Stimulated activated CD4-positive, alpha-beta T cell treated with anti-CD3 and anti-CD28 coated beads, Interleukin-1b, Interleukin-23, amount 100 ng/mL, for 1 hour (primary cell): ENCODE data around the gene PCK2.

Experiments used
- DNase-seq, 2 donors: peaks; one replicate each; pipeline ENCODE4 v3.0.0-alpha.2; 2020; ENCODE audit warnings: low read depth in 2 of 2

PCK2 gene

GRCh38 chr14:24075485-24076301 lies 18.4 kb upstream of the PCK2 start:
- no peak for DNase-seq

GRCh38 chr14:24076302-24076601 lies 17.9 kb upstream of the PCK2 start:
- no peak for DNase-seq

DNA sequence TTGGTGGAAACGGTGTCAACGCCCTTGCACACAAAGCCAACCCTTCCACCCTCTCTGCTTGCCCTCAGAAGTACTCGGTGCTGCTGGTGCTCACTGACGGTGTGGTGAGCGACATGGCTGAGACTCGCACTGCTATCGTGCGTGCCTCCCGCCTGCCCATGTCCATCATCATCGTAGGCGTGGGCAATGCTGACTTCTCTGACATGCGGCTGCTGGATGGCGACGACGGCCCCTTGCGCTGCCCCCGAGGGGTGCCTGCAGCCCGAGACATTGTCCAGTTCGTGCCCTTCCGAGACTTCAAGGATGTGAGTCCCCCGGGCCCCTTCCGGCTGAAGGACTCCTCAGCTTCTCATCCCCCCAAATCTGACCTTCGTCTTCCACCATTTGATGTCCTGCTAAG lies 17.0 kb upstream of the PCK2 start:
- DNase-seq, result no peak

DNA sequence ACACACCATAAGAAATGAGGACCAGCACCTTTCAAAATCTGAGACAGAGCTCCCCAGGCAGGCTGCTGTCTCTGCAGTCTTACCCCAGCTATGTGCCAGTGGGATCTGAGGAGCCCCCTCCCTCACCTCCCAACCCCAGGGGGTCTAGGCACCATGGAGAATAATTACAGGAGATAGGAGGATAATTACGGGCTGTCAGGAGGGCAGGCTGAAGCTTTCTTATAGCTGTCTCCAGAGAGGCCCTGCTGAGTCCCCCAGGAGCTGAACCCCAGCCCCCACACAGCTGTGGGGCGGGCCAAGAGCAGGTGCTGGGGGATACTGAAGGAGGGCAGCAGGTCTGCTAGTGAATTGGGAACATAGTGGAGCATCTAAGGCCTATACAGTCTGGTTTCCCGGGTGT lies 16.0 kb upstream of the PCK2 start:
- no peak for DNase-seq

DNA sequence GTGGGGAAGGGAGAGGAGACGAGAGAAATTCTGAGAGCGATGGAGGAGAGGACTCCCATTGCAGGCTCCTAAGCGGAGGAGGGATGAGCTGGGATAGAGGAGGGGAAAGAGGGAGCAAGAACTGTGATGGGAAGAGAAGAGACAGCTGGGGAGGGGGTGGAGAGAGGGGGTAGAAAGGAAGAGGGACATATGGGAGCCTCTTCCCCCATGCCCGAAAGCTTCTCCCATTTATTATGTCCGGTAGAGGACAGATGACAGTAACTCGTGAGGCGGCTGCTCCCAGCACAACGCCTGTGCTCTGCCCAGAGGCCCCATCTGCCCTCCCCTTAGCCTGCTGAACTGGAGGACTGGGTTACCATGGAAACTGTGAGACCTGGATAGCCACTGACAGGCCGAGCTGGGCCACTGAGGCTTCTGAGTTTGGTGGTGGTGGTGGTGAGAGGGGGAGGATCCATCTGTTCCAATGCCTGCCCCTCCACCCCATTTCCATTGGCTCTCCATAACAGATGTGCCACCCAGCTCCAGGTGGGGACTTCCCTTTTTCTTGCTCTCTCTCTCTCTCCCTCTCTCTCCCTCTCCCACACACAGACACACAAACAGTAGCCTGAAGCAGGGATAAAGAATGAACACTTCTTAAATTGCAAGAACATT lies 14.5 kb upstream of the PCK2 start:
- DNase-seq, result no peak

DNA sequence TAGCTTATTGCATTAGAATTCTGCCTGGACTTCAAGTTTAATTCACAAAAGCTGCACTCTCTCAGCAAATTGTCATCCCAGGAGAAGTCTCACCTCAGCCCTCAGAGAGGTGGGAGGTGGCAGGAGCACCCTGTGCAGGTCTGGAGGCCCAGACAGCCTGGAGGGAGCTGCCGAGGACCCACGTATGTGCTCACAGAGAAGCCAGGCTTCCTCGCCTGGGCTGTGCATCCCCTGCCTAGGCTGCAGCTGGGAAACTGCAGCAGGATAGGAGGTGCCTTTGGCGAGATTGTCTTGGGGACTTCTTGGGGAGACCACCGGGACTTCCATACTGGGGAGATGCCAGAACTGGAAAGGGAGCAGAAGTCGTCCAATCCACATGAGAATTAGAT lies 14.0 kb upstream of the PCK2 start:
- DNase-seq, result no peak

DNA sequence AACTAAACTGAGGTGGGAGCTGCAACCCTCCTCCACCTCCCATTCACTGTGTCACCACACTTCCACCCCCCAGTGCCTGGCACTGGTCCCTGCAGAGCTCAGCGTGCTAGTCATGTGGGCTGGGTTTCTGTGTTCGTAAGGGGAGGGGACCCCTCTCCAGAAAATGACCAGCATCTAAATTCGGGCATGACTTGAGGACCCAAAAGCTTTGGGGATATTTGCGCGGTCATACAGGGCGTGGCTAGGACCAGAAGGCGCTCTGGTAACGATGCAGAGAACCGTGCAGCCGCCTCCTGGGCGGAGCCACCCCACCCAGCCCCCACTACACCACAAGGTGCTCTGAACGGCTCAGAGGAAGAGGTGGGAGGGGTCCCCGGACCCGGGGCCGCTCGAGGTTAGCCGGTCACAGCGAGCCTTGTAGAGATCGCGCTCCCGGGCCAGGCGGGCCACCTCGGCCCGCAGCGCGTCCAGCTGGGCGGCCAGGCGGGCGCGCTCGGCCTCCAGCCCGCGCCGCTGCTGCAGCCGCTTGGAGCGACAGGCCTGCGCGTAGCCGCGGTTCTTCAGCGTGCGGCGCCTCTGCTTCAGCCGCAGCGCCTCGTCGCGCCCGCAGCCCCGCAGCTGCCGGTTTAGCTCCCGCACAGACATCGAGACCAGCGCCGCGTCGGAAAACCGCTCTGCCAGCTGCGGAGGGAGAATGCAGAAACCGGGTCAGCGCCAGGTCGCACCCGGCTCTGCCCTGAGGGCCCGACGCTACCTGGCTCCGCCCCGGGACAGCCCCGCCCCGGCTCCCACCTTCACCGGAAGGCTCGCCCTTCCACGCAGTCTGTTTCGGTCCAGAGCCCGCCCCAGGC lies 13.0 kb upstream of the PCK2 start:
- peak; percentile 9 to 39 for DNase-seq

- DNase-seq, result no peak
Observed at GRCh38 chr14:24081739-24082211, 12.3 kb upstream of the PCK2 start.

GRCh38 chr14:24082411-24083080 lies 11.6 kb upstream of the PCK2 start:
- no peak for DNase-seq

- DNase-seq, result no peak
Observed at GRCh38 chr14:24083462-24083861, 10.6 kb upstream of the PCK2 start.

DNA sequence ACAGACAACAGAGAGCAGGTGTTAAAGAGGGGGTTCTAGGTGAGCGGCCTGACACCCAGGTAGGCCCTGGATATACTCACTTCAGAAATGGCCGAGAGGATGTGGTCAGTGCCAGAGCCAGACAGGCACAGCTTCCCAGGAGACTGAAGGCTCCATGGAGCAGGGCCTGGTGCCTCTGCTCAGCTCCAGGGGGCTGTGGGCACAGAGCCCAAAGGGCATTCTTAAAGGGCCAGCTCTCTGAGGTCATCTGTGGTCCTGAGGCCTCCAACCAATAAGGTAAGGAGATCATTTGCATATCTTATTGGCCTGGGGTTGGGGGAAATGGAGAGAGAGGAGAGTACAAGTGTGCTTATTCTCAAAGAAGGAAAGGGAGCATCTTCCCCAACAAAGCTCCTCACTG lies 9.7 kb upstream of the PCK2 start:
- DNase-seq, result no peak

DNA sequence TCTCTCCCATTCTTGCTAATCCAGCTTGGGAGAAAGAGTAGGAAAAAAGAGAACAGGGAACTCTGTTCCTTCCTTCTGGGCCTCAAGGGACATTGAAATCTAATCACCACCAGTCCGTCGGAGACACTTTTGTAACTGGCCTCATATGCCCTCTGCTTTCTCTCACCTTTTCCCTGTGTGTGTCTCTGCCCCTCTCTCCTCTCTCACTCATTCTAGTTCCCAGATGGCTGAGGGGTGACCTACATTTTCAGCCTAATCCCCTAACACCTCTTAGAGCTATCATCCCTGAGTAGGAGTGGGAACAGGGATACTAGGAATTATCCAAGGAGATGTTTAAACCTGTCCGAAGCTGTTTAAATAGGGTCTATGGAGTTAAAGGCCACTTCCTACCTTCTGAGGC lies 8.9 kb upstream of the PCK2 start:
- DNase-seq, result no peak

DNA sequence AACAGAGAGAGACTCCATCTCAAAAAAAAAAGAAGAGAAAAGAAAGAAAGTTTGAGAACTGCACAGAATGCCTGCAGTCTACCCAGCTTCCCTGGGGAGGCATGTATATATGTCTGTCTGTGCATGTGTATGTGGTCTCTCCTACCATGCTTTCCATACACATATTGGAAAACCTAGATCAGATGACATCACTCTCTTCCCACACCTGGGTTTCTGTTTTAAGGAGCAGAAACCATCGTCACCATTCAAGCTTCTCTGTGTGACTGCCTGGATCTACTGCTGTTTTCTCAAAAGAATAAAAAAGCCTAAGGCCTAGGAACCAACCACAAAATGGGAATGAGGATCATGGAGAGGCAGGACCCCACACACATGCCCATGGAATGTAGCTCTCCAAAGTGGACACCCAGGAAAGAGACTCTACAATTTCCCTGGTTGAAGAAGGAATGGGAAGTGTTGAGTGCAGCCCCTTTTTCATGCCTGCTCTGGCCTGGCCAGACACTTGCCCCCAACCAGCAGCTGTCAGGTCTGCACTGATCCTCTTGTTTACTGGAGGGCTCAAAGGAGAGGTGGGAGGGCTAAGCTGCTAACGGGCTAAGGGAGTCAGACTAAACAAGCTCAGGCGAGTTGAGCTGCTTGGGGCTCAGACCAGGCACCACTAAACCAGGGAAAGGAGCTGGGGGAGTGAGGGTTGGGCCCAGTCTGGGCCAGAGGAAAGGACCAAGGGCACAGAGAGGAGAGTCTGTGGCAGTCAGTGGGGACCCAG lies 7.7 kb upstream of the PCK2 start:
- no peak for DNase-seq

DNA sequence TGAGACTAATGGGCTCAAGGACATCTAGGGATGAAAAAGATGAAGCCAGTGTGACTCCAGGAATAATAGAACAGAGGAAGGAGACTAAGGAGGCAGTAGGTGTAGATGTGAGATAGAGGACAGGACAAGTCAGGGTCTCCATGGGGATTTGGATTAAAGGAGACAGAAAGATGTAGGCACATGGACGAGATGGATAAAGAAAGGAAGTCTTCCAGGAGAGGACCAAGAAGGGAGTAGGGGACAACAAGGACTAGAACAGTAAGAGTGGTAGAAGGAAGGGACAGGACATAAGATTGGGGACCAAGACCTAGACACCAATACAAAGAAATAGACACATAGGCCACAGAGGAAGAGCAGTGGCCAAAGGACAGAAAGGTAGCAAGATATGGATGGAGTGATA lies 7.1 kb upstream of the PCK2 start:
- no peak for DNase-seq

DNA sequence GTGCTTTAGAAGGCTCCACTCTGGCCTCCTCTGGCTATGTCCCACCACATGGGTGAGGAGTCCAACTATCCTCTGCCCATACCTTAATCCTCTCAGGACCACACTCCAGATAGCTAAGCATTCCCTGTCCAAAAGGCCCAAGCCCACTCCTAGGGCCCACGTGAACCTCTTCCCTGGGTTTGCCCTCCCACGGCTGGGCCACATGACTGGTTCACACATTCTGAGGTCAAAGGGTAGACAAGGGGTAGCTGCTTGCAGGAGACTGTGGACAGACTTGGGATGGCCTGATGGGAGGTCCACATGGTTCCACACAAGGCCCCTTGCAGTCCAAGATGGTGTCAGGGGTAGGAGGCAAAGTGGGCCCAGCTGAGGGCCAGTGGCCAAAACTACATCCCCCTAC lies 6.0 kb upstream of the PCK2 start:
- no peak for DNase-seq

DNA sequence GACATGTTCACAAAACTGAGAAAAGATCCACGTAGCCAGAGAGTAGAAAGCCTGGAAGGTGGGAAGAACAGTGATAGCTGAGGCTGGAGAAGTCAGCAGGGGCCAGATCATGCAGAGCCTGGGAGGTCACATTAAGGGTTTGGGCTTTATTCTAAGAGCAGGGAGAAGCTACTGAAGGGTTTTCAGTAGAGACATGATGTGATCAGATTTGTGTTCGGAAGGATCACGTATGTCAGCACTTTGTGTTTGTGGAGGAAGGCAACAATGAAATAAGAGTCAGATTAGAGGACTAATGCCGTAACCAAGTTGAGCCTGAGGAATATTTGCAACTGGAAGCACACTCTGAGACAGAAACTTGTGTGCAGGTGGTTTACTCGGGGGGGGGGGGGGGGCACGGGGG lies 4.2 kb upstream of the PCK2 start:
- DNase-seq, result no peak

DNA sequence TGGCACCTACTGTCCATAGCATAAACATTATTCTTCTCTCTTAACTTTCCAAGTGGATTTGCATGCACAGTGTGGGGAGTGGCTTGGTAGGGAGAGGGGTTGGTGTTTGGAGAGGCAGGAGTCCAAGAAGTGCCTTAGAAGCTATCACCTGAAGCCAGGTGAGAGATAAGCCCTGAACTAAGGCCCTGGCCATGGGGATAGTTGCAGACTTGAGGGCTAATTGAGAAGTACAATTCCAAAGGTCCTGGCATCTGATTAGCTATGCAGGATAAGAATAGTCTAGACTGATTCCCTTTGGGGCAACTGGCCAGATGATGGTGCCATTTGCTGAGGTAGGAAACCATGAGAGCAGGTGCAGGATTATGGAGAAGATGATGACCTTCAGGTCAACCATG lies 2.0 kb upstream of the PCK2 start:
- no peak for DNase-seq

- DNase-seq, result no peak
Observed at GRCh38 chr14:24092505-24093206, 1.5 kb upstream of the PCK2 start.

- DNase-seq, result no peak
Observed at GRCh38 chr14:24093207-24093900, 757 bp upstream of the PCK2 start.

DNA sequence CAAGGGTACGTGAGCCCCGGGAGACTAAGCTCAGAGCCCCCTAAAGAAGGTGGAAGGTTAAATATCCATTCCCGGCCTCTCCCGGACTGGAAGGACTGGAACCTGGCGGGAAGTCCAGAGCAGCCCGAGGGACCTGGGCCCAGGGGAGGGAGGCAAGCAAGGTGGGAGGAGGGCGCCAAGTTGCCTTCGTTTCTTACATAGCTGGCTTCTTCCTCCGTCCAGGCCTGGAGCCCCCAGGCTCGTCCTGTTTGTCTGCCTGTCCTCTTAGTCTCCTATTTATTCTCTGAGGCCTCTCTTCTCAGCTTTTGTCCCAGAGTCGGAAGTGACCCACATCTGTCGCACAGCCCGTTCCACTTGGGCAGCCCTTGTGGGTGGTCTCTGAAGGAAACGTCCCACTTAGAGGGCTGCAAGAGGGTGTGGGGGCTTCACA lies 745 bp downstream of the PCK2 start:
- DNase-seq, result no peak
